ENCODE results near the gene OVAAL. TPM values are rescaled to one million over a fixed set of nuclear protein-coding genes. Genes with fewer than 3 reads are reported as not detected.
A peak's percentile ranks its signal among the peaks of the same experiment; 100 is the strongest.

OVAAL gene
- total and polyA plus RNA-seq, 5 donors, result 0.39 to 1.7 (median 0.47) TPM

GRCh38 chr1:180525715-180526039 is 33.1 kb upstream of the OVAAL start:
- DNase-seq (no peak), ATAC-seq (no peak)
- H3K4me1 ChIP-seq (ENCODE audit: control insufficient read depth, insufficient read depth, low read length), result peaks cover 3% of the 10 kb centered on the region
- H3K27me3 ChIP-seq (ENCODE audit: control insufficient read depth, insufficient read depth), result no peaks in the 10 kb centered on the region
- WGBS, result 19% methylated on average over 2 of the region's 2 CpGs
- intact Hi-C loops (cut with DNase I), result loop anchor here in 1 of 4 donors (5.0 kb wide), 1 partner anchor 647 kb away; no protein-coding TSS in a partner anchor
- H3K9me3 ChIP-seq (ENCODE audit: control insufficient read depth, low read length), result no peaks in the 10 kb centered on the region
- no peak overlapping the region for H3K27ac ChIP-seq (ENCODE audit: low read length)
- no peak overlapping the region for H3K4me3 ChIP-seq (ENCODE audit: low read length)

- DNase-seq (no peak), ATAC-seq (peak in 1 of 2 donors; percentile 27)
- 31% methylated on average over 5 of the region's 5 CpGs for WGBS
- intact Hi-C loops (cut with DNase I), result loop anchor here in 1 of 4 donors (5.0 kb wide), 1 partner anchor 645 kb away; no protein-coding TSS in a partner anchor
- no peak overlapping the region for H3K27ac ChIP-seq (ENCODE audit: low read length)
- H3K4me1 ChIP-seq (ENCODE audit: control insufficient read depth, insufficient read depth, low read length), result peaks cover under 1% of the 10 kb centered on the region
- no peaks in the 10 kb centered on the region for H3K27me3 ChIP-seq (ENCODE audit: control insufficient read depth, insufficient read depth)
- H3K9me3 ChIP-seq (ENCODE audit: control insufficient read depth, low read length), result no peaks in the 10 kb centered on the region
- H3K4me3 ChIP-seq (ENCODE audit: low read length), result no peak overlapping the region
These were observed 31.6 kb upstream of the OVAAL start for GRCh38 chr1:180527101-180527669.

GRCh38 chr1:180528868-180529470 is 29.8 kb upstream of the OVAAL start:
- H3K4me1 ChIP-seq (ENCODE audit: control insufficient read depth, insufficient read depth, low read length), result no peaks in the 10 kb centered on the region
- no peak overlapping the region for H3K27ac ChIP-seq (ENCODE audit: low read length)
- intact Hi-C loops (cut with DNase I), result loop anchor here in 1 of 4 donors (5.0 kb wide), 1 partner anchor 643 kb away; no protein-coding TSS in a partner anchor

DNA sequence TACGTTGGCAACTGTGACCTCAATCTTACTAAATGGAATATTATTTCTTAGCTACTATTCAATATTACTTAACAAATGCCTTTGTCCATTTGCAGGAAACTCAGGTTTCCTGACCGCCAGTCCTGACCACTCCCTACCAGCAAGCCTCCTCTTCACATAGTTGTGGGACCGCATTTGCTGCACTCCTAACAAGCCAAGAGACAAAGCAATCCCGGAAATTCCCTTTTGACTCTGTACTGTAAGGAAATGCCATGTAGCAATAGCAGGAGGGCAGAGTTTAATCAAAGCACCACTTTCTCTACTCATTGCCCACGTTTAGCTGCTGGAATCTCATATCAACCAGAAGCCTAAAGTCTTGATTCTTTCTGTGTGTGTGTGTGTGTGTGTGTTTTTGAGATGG is 28.3 kb upstream of the OVAAL start:
- DNase-seq, result no peak

More at GRCh38 chr1:180528868-180529470, 29.8 kb upstream of the OVAAL start:
- no peaks in the 10 kb centered on the region for H3K27me3 ChIP-seq (ENCODE audit: control insufficient read depth, insufficient read depth)
- H3K9me3 ChIP-seq (ENCODE audit: control insufficient read depth, low read length), result no peaks in the 10 kb centered on the region
- ATAC-seq, result peak; percentile 31 to 75
- H3K4me3 ChIP-seq (ENCODE audit: low read length), result no peak overlapping the region
- DNase-seq, result no peak
- WGBS, result 90% methylated on average over 11 of the region's 11 CpGs

DNA sequence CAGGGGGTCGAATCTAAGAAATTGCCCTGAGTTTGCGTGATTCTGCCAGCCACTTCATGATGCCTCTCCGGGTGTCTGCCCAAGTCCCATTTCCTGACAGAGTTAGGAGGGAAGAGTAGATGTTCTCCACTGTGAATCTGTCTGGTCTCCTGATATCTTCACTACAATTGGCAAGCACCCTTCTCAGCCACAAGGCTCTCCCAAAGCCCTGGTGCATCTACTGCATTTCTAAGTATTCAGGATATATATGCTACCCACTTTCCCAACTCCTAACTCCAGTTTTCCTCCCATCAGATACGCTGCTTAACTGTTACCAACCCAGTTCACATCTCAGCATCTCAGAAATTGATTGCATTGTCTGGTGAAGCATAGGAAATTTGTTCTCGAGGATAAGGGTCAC is 25.9 kb upstream of the OVAAL start:
- H3K27me3 ChIP-seq (ENCODE audit: control insufficient read depth, insufficient read depth), result no peaks in the 10 kb centered on the region
- no peaks in the 10 kb centered on the region for H3K4me1 ChIP-seq (ENCODE audit: control insufficient read depth, insufficient read depth, low read length)
- no peak overlapping the region for H3K27ac ChIP-seq (ENCODE audit: low read length)
- H3K4me3 ChIP-seq (ENCODE audit: low read length), result no peak overlapping the region
- no peak for DNase-seq
- intact Hi-C loops (cut with DNase I), result loop anchor here (5.0 to 10.0 kb wide), 2 partner anchors 102 to 329 kb away; partner anchors contain the start of gene XPR1 (in 3 of the 4)
- 87% methylated on average over 5 of the region's 5 CpGs for WGBS
- no peaks in the 10 kb centered on the region for H3K9me3 ChIP-seq (ENCODE audit: control insufficient read depth, low read length)
- no peak for ATAC-seq

More for the DNA sequence above, 28.3 kb upstream of the OVAAL start:
- peak; percentile 62 to 78 for ATAC-seq
- intact Hi-C loops (cut with DNase I), result loop anchor here (5.0 to 10.0 kb wide), 2 partner anchors 104 to 332 kb away; partner anchors contain the start of gene XPR1 (in 3 of the 4)
- Histone ChIP-seq H3K27me3 (ENCODE audit: control insufficient read depth, insufficient read depth) (no peaks in the 10 kb centered on the region), H3K9me3 (ENCODE audit: control insufficient read depth, low read length) (no peaks in the 10 kb centered on the region), H3K4me1 (ENCODE audit: control insufficient read depth, insufficient read depth, low read length) (no peaks in the 10 kb centered on the region), H3K27ac (ENCODE audit: low read length) (no peak overlapping the region), H3K4me3 (ENCODE audit: low read length) (no peak overlapping the region)
- 50% methylated on average over 5 of the region's 5 CpGs for WGBS

DNA sequence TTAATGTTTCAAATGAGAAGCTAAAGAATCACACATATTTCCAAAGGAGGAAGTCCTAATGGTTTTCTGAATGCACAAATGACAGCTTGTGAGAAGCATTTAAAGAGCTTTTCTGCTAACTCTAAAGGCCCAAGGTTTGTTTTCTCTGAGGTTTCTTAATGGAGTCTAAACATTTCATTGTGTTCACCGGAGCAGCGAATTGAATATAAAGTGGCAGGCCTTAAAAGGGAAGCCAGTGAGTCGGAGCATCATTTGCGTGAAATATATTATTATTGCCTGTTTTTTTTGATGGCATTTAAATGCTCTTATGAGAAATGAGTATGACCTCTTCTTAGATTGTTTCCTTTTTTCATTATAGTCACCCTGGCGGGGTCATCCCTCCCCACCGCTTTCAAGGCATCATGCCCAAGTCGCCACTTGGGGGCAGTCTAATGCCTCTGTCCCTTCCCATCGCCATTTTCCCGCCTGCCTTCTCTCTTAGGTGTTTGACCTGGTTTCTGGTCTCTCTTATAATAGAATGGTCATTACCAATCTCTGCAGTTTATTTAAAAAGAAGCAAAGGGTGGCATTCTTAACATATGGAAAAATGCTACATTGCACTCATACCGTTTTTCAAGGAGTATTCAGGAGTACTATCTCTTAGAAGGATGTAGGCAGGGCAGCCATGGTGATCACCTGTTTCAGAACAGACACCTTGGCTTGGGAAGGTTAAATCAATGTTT is 25.3 kb upstream of the OVAAL start:
- intact Hi-C loops (cut with DNase I), result loop anchor here (5.0 to 10.0 kb wide), 2 partner anchors 101 to 329 kb away; partner anchors contain the start of gene XPR1 (in 3 of the 4)
- no peak overlapping the region for H3K27ac ChIP-seq (ENCODE audit: low read length)
- 35% methylated on average over 10 of the region's 10 CpGs for WGBS
- peak; percentile 67 to 86 (median 79) for DNase-seq
- H3K4me3 ChIP-seq (ENCODE audit: low read length), result no peak overlapping the region
- H3K4me1 ChIP-seq (ENCODE audit: control insufficient read depth, insufficient read depth, low read length), result no peaks in the 10 kb centered on the region
- peak; percentile 65 to 71 for ATAC-seq
- H3K9me3 ChIP-seq (ENCODE audit: control insufficient read depth, low read length), result no peaks in the 10 kb centered on the region
- no peaks in the 10 kb centered on the region for H3K27me3 ChIP-seq (ENCODE audit: control insufficient read depth, insufficient read depth)

DNA sequence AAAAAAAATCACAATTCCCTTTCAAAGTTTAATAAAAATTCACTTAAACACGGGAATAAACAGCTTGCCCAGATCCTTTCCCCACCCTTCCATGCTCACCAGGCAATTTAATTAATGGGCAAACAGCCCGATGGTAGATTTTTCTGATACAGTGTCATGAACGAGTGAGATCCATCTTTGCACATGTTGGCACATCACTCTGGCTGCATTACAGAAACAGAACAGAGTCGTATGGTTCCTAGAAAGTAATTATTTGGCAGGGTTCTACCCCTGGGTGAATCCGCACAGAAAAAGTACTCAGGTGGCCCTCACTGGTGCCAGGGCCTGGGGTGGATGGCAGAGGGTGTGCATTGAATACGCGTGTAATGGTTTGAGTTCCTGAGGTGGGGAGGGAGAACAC is 24.6 kb upstream of the OVAAL start:
- intact Hi-C loops (cut with DNase I), result loop anchor here (5.0 to 10.0 kb wide), 2 partner anchors 101 to 328 kb away; partner anchors contain the start of gene XPR1 (in 3 of the 4)
- H3K27ac ChIP-seq (ENCODE audit: low read length), result no peak overlapping the region
- H3K4me3 ChIP-seq (ENCODE audit: low read length), result no peak overlapping the region
- H3K4me1 ChIP-seq (ENCODE audit: control insufficient read depth, insufficient read depth, low read length), result peaks cover 3% of the 10 kb centered on the region
- H3K9me3 ChIP-seq (ENCODE audit: control insufficient read depth, low read length), result no peaks in the 10 kb centered on the region
- H3K27me3 ChIP-seq (ENCODE audit: control insufficient read depth, insufficient read depth), result no peaks in the 10 kb centered on the region
- DNase-seq, result no peak
- 65% methylated on average over 7 of the region's 7 CpGs for WGBS
- ATAC-seq, result no peak

DNA sequence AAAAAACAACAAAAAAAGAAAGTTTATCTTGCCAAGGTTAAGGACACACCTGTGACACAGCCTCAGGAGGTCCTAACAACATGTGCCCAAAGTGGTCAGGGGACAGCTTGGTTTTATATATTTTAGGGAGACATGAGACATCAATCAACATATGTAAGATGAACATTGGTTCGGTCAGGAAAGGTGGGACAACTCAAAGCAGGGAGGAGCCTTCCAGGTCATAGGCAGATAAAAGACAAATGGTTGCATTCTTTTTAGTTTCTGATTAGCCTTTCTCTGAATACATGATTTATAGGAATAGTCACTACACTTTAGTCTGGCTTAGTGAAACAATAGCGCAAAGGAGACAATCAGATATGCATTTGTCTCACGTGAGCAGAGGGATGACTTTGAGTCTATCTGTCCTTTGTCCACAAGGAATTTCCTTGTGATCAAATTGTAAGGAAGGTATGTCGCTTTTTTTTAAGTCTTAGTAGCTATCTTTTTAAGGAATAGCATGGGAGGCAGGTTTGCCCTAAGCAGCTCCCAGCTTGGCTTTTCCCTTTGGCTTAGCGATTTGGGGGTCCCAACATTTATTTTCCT is 23.3 kb upstream of the OVAAL start:
- no peaks in the 10 kb centered on the region for H3K27me3 ChIP-seq (ENCODE audit: control insufficient read depth, insufficient read depth)
- no peak for DNase-seq
- no peak for ATAC-seq
- intact Hi-C loops (cut with DNase I), result loop anchor here in 3 of 4 donors (5.0 to 10.0 kb wide), 2 partner anchors 99 to 327 kb away; partner anchors contain the start of gene XPR1 (in 3 of the 3)
- no peaks in the 10 kb centered on the region for H3K9me3 ChIP-seq (ENCODE audit: control insufficient read depth, low read length)
- H3K4me1 ChIP-seq (ENCODE audit: control insufficient read depth, insufficient read depth, low read length), result peaks cover 3% of the 10 kb centered on the region
- H3K4me3 ChIP-seq (ENCODE audit: low read length), result no peak overlapping the region
- no peak overlapping the region for H3K27ac ChIP-seq (ENCODE audit: low read length)
- WGBS, result 78% methylated on average over 5 of the region's 5 CpGs

GRCh38 chr1:180536821-180537372 is 21.9 kb upstream of the OVAAL start:
- no peak for DNase-seq
- no peak overlapping the region for H3K4me3 ChIP-seq (ENCODE audit: low read length)
- H3K27ac ChIP-seq (ENCODE audit: low read length), result no peak overlapping the region
- no peak for ATAC-seq
- intact Hi-C loops (cut with DNase I), result loop anchor here in 3 of 4 donors (5.0 to 10.0 kb wide), 2 partner anchors 98 to 325 kb away; partner anchors contain the start of gene XPR1 (in 3 of the 3)
- no peaks in the 10 kb centered on the region for H3K27me3 ChIP-seq (ENCODE audit: control insufficient read depth, insufficient read depth)
- H3K4me1 ChIP-seq (ENCODE audit: control insufficient read depth, insufficient read depth, low read length), result peaks cover 3% of the 10 kb centered on the region
- WGBS, result 84% methylated on average over 7 of the region's 7 CpGs
- H3K9me3 ChIP-seq (ENCODE audit: control insufficient read depth, low read length), result no peaks in the 10 kb centered on the region

DNA sequence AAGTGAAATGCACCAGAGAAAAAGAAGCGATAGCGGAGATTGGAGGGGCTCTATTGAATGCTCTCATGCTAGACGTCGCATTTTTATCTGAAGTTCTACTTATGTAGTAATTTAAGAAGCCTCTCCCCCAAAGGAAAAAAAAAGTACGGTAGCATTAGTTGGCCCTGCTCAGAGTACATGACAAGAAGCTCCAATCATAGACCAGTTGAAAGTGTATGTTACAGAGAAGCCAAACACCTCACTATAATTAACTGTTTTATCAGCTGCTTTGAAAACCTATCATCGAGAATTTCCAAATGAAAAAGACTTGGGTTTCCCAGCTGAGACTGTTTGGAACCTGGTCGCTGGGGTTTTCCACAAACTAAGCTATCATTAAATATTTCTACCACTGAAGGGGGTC is 19.6 kb upstream of the OVAAL start:
- no peak overlapping the region for H3K4me3 ChIP-seq (ENCODE audit: low read length)
- no peaks in the 10 kb centered on the region for H3K27me3 ChIP-seq (ENCODE audit: control insufficient read depth, insufficient read depth)
- peak overlapping the region; percentile 61 for H3K27ac ChIP-seq (ENCODE audit: low read length)
- WGBS, result 54% methylated on average over 7 of the region's 7 CpGs
- intact Hi-C loops (cut with DNase I), result loop anchor here in 3 of 4 donors (5.0 to 10.0 kb wide), 2 partner anchors 96 to 323 kb away; partner anchors contain the start of gene XPR1 (in 3 of the 3)
- no peak for DNase-seq
- H3K4me1 ChIP-seq (ENCODE audit: control insufficient read depth, insufficient read depth, low read length), result peaks cover 3% of the 10 kb centered on the region
- no peaks in the 10 kb centered on the region for H3K9me3 ChIP-seq (ENCODE audit: control insufficient read depth, low read length)
- ATAC-seq, result peak in 1 of 2 donors; percentile 36
